Ishikawa (cell line): ENCODE results near the gene ZFP36L2.

Source experiments
- TCF12 ChIP-seq: IDR thresholded peaks from 2 replicates; pipeline ENCODE4 v1.6.1; 2012; ENCODE audit warnings: low read depth
- TF ChIP-seq, protein P1 (sequence below): IDR thresholded peaks from 2 replicates; pipeline ENCODE4 v1.6.1; 2012; ENCODE audit warnings: low read depth, mild to moderate bottlenecking
- TF ChIP-seq, protein P2 (sequence below): IDR thresholded peaks from 2 replicates; pipeline ENCODE4 v1.6.1; 2012

DNA sequence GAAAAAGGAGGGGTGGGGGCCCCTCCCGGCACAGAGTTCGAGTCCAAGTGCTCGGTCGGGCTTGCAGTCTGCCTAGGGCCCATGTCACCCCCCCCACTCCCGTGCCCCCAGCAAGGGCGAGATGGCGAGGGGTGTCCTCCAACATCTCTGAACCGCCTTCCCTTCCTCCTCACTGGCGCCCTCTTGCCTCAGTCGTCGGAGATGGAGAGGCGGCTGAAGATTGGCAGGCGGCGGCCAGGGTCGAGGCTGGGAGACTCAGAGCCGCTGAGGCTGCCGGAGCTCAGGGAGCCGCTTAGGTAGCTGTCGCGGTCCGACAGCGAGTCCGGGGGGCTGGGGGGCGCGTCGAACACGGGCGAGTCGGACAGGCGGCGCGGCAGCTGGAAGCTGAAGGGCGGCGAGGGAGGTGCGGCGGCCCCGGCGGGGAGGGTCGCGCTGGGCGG, 2.3 kb downstream of the ZFP36L2 start:
- TF ChIP-seq TCF12, result no peak
- TF ChIP-seq, protein P1, sequence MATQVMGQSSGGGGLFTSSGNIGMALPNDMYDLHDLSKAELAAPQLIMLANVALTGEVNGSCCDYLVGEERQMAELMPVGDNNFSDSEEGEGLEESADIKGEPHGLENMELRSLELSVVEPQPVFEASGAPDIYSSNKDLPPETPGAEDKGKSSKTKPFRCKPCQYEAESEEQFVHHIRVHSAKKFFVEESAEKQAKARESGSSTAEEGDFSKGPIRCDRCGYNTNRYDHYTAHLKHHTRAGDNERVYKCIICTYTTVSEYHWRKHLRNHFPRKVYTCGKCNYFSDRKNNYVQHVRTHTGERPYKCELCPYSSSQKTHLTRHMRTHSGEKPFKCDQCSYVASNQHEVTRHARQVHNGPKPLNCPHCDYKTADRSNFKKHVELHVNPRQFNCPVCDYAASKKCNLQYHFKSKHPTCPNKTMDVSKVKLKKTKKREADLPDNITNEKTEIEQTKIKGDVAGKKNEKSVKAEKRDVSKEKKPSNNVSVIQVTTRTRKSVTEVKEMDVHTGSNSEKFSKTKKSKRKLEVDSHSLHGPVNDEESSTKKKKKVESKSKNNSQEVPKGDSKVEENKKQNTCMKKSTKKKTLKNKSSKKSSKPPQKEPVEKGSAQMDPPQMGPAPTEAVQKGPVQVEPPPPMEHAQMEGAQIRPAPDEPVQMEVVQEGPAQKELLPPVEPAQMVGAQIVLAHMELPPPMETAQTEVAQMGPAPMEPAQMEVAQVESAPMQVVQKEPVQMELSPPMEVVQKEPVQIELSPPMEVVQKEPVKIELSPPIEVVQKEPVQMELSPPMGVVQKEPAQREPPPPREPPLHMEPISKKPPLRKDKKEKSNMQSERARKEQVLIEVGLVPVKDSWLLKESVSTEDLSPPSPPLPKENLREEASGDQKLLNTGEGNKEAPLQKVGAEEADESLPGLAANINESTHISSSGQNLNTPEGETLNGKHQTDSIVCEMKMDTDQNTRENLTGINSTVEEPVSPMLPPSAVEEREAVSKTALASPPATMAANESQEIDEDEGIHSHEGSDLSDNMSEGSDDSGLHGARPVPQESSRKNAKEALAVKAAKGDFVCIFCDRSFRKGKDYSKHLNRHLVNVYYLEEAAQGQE, result no peak
- TF ChIP-seq, protein P2, sequence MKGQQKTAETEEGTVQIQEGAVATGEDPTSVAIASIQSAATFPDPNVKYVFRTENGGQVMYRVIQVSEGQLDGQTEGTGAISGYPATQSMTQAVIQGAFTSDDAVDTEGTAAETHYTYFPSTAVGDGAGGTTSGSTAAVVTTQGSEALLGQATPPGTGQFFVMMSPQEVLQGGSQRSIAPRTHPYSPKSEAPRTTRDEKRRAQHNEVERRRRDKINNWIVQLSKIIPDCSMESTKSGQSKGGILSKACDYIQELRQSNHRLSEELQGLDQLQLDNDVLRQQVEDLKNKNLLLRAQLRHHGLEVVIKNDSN, result no peak
